Islet of Langerhans (tissue), 1 donor: ENCODE results near the gene SERINC5.
"Not testable (repeated sequence)": the region's sequence is repeated elsewhere in the genome, so short reads cannot be mapped to it uniquely, and the experiment has no call there.

Source experiments
- FAIRE-seq: peaks from one replicate; lab custom pipeline; 2011; peaks lifted over from hg19 to GRCh38; lab: Jason Lieb, UNC

Gene SERINC5

DNA sequence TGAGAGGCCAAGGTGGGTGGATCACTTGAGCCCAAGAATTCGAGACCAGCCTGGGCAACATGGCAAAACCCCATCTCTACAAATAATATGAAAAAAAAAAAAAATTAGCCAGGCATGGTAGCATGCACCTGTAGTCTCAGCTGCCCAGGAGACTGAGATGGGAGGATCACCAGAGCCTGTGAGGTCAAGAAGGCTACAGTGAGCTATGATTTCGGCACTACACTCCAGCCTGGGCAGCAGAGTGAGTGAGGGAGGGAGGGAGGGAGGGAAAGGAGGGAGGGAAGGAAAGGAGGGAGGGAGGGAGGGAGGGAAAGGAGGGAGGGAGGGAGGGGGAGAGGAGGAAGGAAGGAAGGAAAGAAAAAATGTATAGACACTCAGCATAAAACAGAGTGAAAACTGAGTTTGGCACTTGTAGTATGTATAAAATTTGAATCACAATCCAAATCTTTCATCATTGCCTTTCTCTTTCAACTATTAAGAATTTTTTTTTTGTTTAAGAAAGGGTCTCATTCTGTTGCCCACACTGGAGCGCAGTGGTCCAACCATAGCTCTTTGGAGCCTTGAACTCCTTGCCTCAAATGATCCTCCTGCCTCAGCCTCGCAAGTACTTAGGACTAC, 27.8 kb downstream of the SERINC5 start:
- FAIRE-seq, result no peak

GRCh38 chr5:80225934-80226326, 29.9 kb downstream of the SERINC5 start:
- FAIRE-seq, result no peak

DNA sequence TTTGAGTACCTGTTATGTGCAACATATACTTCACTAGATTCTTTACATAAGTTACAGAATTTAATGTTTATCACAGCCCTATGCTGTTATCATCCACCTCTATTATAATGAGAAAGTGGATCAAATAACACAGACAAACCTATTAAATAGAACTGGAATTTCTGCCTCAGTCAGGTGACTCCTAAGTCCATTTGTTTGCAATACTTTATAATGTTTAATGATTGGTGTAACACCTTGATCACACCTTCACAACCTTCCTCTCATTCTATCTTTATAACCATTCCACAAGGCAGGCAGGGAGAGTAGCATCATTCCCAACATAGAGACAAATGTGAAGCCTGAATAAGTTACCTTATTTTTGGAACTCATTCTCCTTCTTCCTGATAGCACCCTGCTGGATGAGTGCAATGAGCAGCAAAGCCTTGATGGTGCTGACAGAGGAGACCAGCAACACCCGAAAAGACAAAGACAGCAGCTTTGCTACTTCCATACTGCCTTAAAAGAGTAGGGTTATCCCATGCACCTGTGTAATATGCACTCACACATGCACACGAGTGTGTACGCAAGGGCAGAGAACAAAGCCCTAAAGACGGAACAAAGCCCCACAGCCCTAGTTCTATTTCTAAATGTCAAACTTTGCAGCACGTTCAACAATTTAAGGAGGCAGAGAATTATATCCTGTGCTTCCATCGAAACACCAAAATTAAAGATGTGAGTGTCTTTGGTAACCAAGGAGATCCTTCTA, 30.5 kb downstream of the SERINC5 start:
- no peak for FAIRE-seq

DNA sequence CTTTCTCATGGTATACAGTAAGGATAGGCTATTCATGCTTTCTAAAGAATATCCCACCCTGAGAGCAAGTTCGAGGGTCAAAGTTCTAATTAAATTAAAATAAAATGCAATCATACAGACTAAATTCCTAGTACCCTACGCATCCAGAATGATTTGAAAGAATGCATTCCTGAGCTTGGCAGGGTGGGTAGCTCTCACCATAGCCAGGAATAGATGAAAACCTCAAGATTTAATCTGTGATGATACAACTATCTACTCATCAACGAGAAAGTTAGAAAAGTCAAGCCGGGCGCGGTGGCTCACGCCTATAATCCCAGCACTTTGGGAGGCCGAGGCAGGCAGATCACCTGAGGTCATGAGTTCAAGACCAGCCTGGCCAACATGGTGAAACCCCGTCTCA, 32.3 kb downstream of the SERINC5 start:
- FAIRE-seq, result no peak

- no peak for FAIRE-seq
Measured at GRCh38 chr5:80220245-80220897, 35.5 kb downstream of the SERINC5 start.

DNA sequence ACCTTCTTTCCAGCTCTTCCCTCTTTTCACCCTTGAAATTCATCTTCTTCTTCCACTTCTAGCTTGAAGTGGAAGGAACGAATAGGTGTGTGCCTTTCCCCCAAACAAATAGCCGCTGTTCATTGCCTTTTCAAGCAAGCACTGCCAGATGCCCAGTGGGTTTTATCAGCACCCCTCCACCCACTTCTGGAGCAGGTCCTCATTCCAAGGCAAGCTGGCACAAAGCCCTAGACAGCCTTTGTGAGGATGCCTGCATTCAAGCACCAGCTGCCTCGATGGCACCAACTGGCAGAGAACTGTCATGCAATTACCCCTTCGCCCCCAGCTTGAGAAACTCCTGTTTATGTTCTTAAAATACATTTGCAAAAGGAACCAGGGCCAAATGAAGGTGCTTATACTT, 36.5 kb downstream of the SERINC5 start:
- no peak for FAIRE-seq

- FAIRE-seq, result no peak
Measured at GRCh38 chr5:80217667-80218066, 38.2 kb downstream of the SERINC5 start.

DNA sequence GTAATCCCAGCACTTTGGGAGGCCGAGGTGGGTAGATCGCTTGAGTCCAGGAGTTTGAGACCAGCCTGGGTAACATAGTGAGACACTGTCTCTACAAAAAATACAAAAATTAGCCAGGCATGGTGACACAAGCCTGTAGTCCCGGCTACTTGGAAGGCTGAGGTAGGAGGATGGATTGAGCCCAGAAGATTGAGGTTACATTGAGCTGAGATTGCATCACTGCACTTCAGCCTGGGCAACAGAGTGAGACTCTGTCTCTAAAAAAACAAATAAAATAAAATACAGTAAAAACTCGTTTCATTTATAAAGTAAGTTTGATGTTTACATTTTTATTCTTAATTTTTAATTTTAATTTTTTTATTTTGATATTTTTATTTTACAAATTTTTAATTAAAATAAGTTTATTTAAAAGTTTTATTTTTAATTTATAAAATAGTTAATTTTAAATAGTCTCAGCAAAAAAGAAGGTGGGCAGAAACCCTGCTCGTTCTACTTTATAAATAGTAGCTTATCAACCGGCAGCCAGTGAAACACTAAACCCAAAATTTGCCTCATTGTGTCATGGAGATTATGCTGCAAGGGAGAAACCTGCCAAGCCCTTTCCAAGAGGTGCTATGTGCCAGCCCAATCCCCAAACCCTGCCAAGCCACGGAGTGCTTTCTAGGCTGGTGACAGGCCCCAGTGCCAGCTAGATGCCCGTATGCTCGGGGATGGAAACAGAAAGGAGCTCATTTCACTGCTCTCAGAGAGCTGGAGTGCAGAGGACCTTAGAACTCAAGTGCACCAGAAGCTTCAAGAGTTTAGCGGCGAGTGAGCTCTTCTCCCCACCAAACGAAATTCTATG, 38.9 kb downstream of the SERINC5 start:
- FAIRE-seq, result no peak

DNA sequence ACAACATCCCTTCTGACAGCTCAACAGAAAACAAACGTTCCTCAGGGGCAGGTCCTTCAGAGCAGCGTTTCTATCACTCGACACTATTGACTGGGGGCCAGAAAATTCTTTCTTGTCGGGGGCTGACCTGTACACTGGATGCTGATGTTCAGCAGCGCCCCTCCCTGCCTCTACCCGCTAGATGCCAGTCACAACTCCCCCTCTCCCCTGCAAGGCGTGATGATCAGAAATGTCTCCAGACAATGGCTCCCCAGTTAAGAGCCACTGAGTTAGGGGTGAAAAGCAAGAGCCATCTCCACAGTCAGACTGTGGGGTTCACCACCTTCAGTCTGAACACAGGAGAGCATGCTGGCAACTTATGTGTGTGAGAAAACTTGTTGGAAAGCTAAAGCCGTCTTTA, 39.8 kb downstream of the SERINC5 start:
- no peak for FAIRE-seq

GRCh38 chr5:80215523-80215922, 40.3 kb downstream of the SERINC5 start:
- no peak for FAIRE-seq

GRCh38 chr5:80213466-80213865, 42.4 kb downstream of the SERINC5 start:
- FAIRE-seq, result no peak

GRCh38 chr5:80212171-80212667, 43.6 kb downstream of the SERINC5 start:
- no peak for FAIRE-seq

- no peak for FAIRE-seq
Measured at GRCh38 chr5:80211327-80211726, 44.5 kb downstream of the SERINC5 start.

DNA sequence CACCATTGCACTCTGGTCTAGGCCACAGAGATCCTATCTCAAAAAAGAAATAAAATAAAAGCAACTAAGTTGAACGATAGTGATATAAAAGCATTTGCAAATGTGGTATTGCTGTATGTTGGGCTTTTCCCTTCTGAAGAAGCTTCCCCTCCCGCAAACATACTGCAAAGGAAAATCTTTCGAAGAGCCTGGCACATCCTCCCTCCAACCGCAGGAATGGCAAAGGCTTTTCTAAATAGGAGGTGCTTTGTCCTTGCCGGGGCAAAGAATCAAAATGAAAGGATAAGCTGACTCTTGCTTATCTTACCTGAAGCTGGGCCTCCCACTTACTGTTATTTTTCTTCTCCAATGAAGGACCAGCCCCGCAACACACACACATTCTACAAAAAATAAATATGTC, 45.8 kb downstream of the SERINC5 start:
- FAIRE-seq, result no peak

DNA sequence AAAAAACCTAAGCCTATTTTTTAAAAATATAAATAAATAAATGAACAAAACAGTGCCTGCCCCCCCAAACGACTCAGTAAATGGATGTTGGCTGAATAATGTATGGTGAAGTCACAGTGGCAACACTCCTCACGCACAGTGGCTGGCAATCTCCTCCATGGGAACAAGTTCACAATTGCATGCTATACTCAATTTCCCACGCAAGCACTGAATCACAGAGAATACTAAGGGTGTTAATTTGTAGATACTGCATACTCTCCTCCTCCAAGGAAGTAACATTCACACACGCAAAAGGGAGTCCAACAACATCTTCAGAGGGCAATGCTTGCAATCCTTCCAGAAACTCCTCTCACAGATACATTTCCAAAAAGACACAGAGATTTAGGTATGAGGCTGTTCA, 47.5 kb downstream of the SERINC5 start:
- no peak for FAIRE-seq

DNA sequence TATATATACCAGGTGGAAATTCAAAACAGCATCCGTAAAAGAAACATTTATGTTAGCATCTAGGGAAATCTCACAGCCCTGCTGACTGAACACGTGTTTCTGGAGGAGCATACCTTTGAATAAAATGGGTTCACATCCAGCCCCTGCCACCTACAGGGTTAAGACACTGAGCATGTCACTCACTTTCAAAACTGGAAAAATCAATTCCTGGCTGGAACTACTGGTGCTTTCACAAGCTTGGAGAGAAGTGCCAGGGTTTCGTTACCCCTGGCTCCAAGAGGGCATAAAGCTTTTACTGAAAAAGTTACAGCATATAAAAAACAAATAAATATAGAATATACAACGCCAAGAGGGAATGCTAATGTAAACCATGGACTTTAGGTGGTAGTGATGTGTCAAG, 48.0 kb downstream of the SERINC5 start:
- no peak for FAIRE-seq

DNA sequence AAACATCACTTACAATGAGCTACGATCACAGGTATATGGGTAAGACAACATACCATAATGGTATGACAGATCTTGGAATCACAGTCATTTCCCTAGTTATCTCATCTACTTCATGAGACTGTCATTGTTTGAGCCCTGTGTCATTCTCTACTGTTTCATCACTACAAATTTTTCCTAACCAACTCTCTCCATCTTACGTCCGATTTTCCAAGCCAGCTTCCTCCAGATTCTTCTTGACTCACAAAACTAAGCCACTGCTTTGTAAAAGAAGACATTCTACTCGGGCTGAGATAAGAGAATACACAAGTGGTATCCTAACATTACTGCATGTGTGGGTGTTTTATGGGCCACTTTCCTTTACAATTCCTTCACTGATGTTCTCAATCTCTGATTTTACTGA, 49.6 kb downstream of the SERINC5 start:
- no peak for FAIRE-seq

- no peak for FAIRE-seq
Measured at GRCh38 chr5:80205846-80206245, 50.0 kb downstream of the SERINC5 start.

GRCh38 chr5:80204808-80205614, 50.8 kb downstream of the SERINC5 start:
- FAIRE-seq, result no peak

DNA sequence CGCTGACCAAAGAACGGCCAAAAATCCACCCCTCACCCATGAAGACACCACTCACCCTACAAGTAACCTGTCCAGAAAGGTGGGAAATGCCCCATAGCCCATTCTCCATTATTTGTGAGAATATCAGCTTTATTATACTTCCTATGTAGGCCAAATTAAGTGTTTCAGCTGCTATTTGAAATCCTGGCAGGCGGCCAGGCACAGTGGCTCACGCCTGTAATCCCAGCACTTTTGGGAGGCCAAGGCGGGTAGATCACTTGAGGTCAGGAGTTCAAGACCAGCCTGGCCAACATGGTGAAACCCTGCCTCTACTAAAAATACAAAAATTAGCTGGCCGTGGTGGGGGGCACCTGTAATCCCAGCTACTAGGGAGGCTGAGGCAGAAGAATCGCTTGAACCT, 54.1 kb downstream of the SERINC5 start:
- not testable (repeated sequence) for FAIRE-seq

- FAIRE-seq, result no peak
Measured at GRCh38 chr5:80198920-80199319, 56.9 kb downstream of the SERINC5 start.

DNA sequence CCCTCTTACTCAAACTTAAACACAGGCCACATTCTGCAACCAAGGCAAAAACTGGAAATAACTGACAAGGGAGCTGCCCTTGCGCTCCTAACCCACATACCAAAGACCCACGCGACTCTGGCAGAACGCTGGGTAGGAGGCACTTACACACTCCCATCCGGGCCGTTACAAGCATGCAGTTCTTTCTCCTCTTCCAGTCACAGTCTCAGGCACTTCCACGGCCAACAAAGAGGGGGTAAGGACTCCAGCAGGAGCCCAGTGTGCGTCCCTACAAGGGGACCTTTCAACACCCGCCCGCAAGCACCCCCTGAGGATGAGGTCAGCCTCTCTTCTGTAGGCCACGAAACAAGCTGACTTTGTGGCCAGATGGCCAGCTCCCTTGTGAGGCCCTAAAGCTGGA, 57.4 kb downstream of the SERINC5 start:
- FAIRE-seq, result no peak
